Ovary (tissue), 9 donors: ENCODE measurements around the gene DNAH17. TPM values are rescaled to one million over a fixed set of nuclear protein-coding genes. Genes with fewer than 3 reads are reported as not detected.

ENCODE experiments used
- DNase-seq, 5 donors: peaks; one replicate each; pipeline ENCODE4 v3.0.0-alpha.2; 2019 to 2020
- H3K27ac ChIP-seq, 2 donors: fragments of 200-600 bp; one replicate each; pipeline versions ENCODE4 v1.5.1 to v1.8.0; 2019 to 2022
- H3K27me3 ChIP-seq: fragments of 200-600 bp; one replicate; pipeline ENCODE4 v1.8.0; 2022
- H3K36me3 ChIP-seq: fragments of 200-600 bp; sonication (generic); one replicate; pipeline ENCODE4 v1.5.1; 2019
- H3K4me1 ChIP-seq: one replicate; pipeline ENCODE4 v1.8.1; 2013; ENCODE audit warnings: mild to moderate bottlenecking, moderate library complexity; ENCODE audit not compliant: insufficient read depth
- H3K4me3 ChIP-seq: fragments of 200-600 bp; sonication (generic); one replicate; pipeline ENCODE4 v1.5.1; 2017
- H3K9me3 ChIP-seq, 2 donors: fragments of 200-600 bp in 1 of 2; sonication (generic) in 1 of 2; one replicate each; pipeline versions ENCODE4 v1.5.1 to v1.8.1; 2013 to 2019; ENCODE audit warnings: mild to moderate bottlenecking in 1 of 2, moderate library complexity in 1 of 2
- CTCF ChIP-seq, 3 donors: fragments of 450-650 bp in 2 of 3; fragments of 200-600 bp in 1 of 3; IDR thresholded peaks; one replicate each; pipeline versions ENCODE4 v1.5.1 to v1.8.0; 2016 to 2022; ENCODE audit warnings: antibody characterized with exemption in 3 of 3, mild to moderate bottlenecking in 1 of 3
- EP300 ChIP-seq: sonication (generic); formaldehyde crosslinking; IDR thresholded peaks from one replicate; pipeline ENCODE4 v1.6.1; 2017; ENCODE audit warnings: antibody characterized with exemption
- POLR2A ChIP-seq: fragments of 450-650 bp; IDR thresholded peaks from one replicate; pipeline ENCODE4 v1.6.1; 2017; ENCODE audit warnings: antibody characterized with exemption, mild to moderate bottlenecking, moderate library complexity
- WGBS, 3 donors: extraction: QIAGEN DNeasy Blood & Tissue Kit in 1 of 3; methylation state at CpG; one replicate each; pipeline versions ENCODE4 v1.1.5 to v1.1.7; 2013 to 2017; 5-methylcytosine and 5-hydroxymethylcytosine counted together
- intact Hi-C, 4 donors: fragments of 100-400 bp; cut with DNase I; formaldehyde crosslinking; loops; one replicate each; pipeline versions ENCODE4 v1.11.0 to v1.15.1; 2022 to 2023
- polyA plus RNA-seq, 2 donors: library from polyadenylated mRNA; stranded (reverse); fragments of 200-250 nt in 1 of 2; fragments of 350-450 nt in 1 of 2; fragmentation: Illumina TruSeq in 1 of 2; extraction: RNeasy Lipid Tissue Mini Kit (QIAGEN cat#74804) in 1 of 2; gene quantifications; one replicate each; pipeline ENCODE4 v1.2.3, GENCODE V29; 2013 to 2014
- total RNA-seq, 7 donors: library from RNA; depleted of rRNA in 2 of 7; stranded (reverse); fragments of >200 nt in 2 of 7; fragmentation: NEBNext Ultra II Directional in 3 of 7; extraction: Animal tissue kit (Norgen Biotek cat#: 25700) in 3 of 7; gene quantifications; one replicate each; pipeline versions ENCODE4 v1.1.0 to v1.2.4, GENCODE V29; 2016 to 2023
- donor health status: DM: no; HTN: no; CAD: no; lungs with moderate emphysema.
- donor health status: DM: no; HTN: no; CAD: no.
- donor health status: Bipolar disorder and iron deficiency.
- donor health status: DM: yes; HTN: yes; CAD: no.
- donor health status: DM: no; HTN: no; CAD: no.
- donor health status: DM: yes; HTN: yes; CAD: no.

Gene DNAH17
- total and polyA plus RNA-seq, 9 donors = 0.07 to 0.25 (median 0.12) TPM; not detected in 6

GRCh38 chr17:78602246-78602645 lies 25.1 kb upstream of the DNAH17 start:
- Histone ChIP-seq H3K27me3 (no peaks in the 10 kb centered on the region), H3K36me3 (no peaks in the 10 kb centered on the region), H3K9me3 (no peaks in the 10 kb centered on the region), H3K4me3 (no peak overlapping the region), H3K27ac (no peak overlapping the region), H3K4me1 (no peaks in the 10 kb centered on the region)
- intact Hi-C loops = no loop called here
- 77 to 87% (median 87%) methylated on average over 6 of the region's 6 CpGs for WGBS, 3 donors
- TF ChIP-seq CTCF (IDR thresholded peaks at IDR 0.05) (no peak), EP300 (no peak), POLR2A (no peak)
- DNase-seq = no peak

GRCh38 chr17:78601577-78602190 lies 24.5 kb upstream of the DNAH17 start:
- Histone ChIP-seq H3K27ac (no peak overlapping the region), H3K36me3 (no peaks in the 10 kb centered on the region), H3K4me1 (no peaks in the 10 kb centered on the region), H3K4me3 (no peak overlapping the region), H3K27me3 (no peaks in the 10 kb centered on the region), H3K9me3 (no peaks in the 10 kb centered on the region)
- no peak for TF ChIP-seq CTCF (IDR thresholded peaks at IDR 0.05)
- no peak for TF ChIP-seq POLR2A
- TF ChIP-seq EP300 = no peak
- 41 to 68% (median 49%) methylated on average over 9 of the region's 9 CpGs for WGBS, 3 donors
- intact Hi-C loops = no loop called here
- no peak for DNase-seq

GRCh38 chr17:78600181-78600721 lies 23.1 kb upstream of the DNAH17 start:
- intact Hi-C loops = no loop called here
- 69 to 71% (median 70%) methylated on average over 10 of the region's 10 CpGs for WGBS, 3 donors

GRCh38 chr17:78599419-78599818 lies 22.2 kb upstream of the DNAH17 start:
- no peaks in the 10 kb centered on the region for H3K9me3 ChIP-seq
- H3K36me3 ChIP-seq = no peaks in the 10 kb centered on the region
- no peak overlapping the region for H3K4me3 ChIP-seq
- no peak overlapping the region for H3K27ac ChIP-seq
- DNase-seq = no peak
- intact Hi-C loops = no loop called here
- TF ChIP-seq EP300 = no peak
- TF ChIP-seq CTCF (IDR thresholded peaks at IDR 0.05) = no peak
- TF ChIP-seq POLR2A = no peak
- 68 to 72% (median 68%) methylated on average over 5 of the region's 5 CpGs for WGBS, 3 donors
- no peaks in the 10 kb centered on the region for H3K27me3 ChIP-seq
- no peaks in the 10 kb centered on the region for H3K4me1 ChIP-seq

More at GRCh38 chr17:78600181-78600721, 23.1 kb upstream of the DNAH17 start:
- Histone ChIP-seq H3K4me1 (no peaks in the 10 kb centered on the region), H3K27me3 (no peaks in the 10 kb centered on the region), H3K4me3 (no peak overlapping the region), H3K27ac (no peak overlapping the region), H3K9me3 (no peaks in the 10 kb centered on the region), H3K36me3 (no peaks in the 10 kb centered on the region)
- no peak for TF ChIP-seq POLR2A
- TF ChIP-seq EP300 = no peak
- no peak for TF ChIP-seq CTCF (IDR thresholded peaks at IDR 0.05)
- DNase-seq = no peak
